GM21737 (cell line): Measurements from ENCODE around the gene ABCA10.
"Not testable (repeated sequence)": the region's sequence is repeated elsewhere in the genome, so short reads cannot be mapped to it uniquely, and the experiment has no call there.

Experiments used
- ATAC-seq: cut with Tn5 transposase; IDR thresholded peaks from one replicate; pipeline ENCODE4 v1.9.1; 2021; ENCODE audit warnings: mild to moderate bottlenecking, moderate library complexity; ENCODE audit not compliant: unreplicated experiment

The ABCA10 gene

GRCh38 chr17:69228576-69228975 is at the start of gene ABCA10:
Gene ABCA10, minus strand, starts transcription at chr17:69228824. Its CDS starts 3,466 bp downstream, at chr17:69225358.
- no peak for ATAC-seq

- not testable (repeated sequence) for ATAC-seq
These were observed 47.7 kb upstream of the ABCA10 start for GRCh38 chr17:69276279-69276678.

GRCh38 chr17:69275751-69276150 is 47.1 kb upstream of the ABCA10 start:
- ATAC-seq, result no peak

GRCh38 chr17:69271023-69271422 is 42.4 kb upstream of the ABCA10 start:
- no peak for ATAC-seq

GRCh38 chr17:69269131-69269998 is 40.7 kb upstream of the ABCA10 start:
- no peak for ATAC-seq

- ATAC-seq, result no peak
These were observed 40.0 kb upstream of the ABCA10 start for GRCh38 chr17:69268543-69269014.

- no peak for ATAC-seq
These were observed 38.6 kb upstream of the ABCA10 start for GRCh38 chr17:69267219-69267618.

- no peak for ATAC-seq
These were observed 37.2 kb upstream of the ABCA10 start for GRCh38 chr17:69265873-69266272.

GRCh38 chr17:69254187-69254586 is 25.6 kb upstream of the ABCA10 start:
- ATAC-seq, result no peak

GRCh38 chr17:69250641-69251040 is 22.0 kb upstream of the ABCA10 start:
- no peak for ATAC-seq

- peak; percentile 66 for ATAC-seq
These were observed 18.2 kb upstream of the ABCA10 start for GRCh38 chr17:69246726-69247375.

- ATAC-seq, result no peak
These were observed 17.6 kb upstream of the ABCA10 start for GRCh38 chr17:69246202-69246601.

GRCh38 chr17:69245617-69246016 is 17.0 kb upstream of the ABCA10 start:
- ATAC-seq, result no peak

GRCh38 chr17:69239611-69240600 is 11.3 kb upstream of the ABCA10 start:
- no peak for ATAC-seq

GRCh38 chr17:69236946-69237345 is 8.3 kb upstream of the ABCA10 start:
- ATAC-seq, result no peak

- no peak for ATAC-seq
These were observed 7.8 kb upstream of the ABCA10 start for GRCh38 chr17:69236464-69236863.

GRCh38 chr17:69235338-69236058 is 6.9 kb upstream of the ABCA10 start:
- peak; percentile 96 for ATAC-seq

GRCh38 chr17:69232650-69233049 is 4.0 kb upstream of the ABCA10 start:
- no peak for ATAC-seq

- no peak for ATAC-seq
These were observed 2.9 kb upstream of the ABCA10 start for GRCh38 chr17:69231521-69231920.

GRCh38 chr17:69230939-69231338 is 2.3 kb upstream of the ABCA10 start:
- no peak for ATAC-seq
